GM18519 (cell line): ENCODE measurements around the gene PRKCE.

Source experiments
- ATAC-seq: cut with Tn5 transposase; IDR thresholded peaks from one replicate; pipeline ENCODE4 v1.9.1; 2021; ENCODE audit warnings: mild to moderate bottlenecking, moderate library complexity; ENCODE audit not compliant: unreplicated experiment, low FRiP score

PRKCE gene

GRCh38 chr2:45746888-45747287, 95.4 kb downstream of the PRKCE start:
- no peak for ATAC-seq

GRCh38 chr2:45747363-45747762, 95.9 kb downstream of the PRKCE start:
- no peak for ATAC-seq

GRCh38 chr2:45748239-45748638, 96.8 kb downstream of the PRKCE start:
- ATAC-seq = no peak

GRCh38 chr2:45750001-45750400, 98.5 kb downstream of the PRKCE start:
- ATAC-seq = no peak

GRCh38 chr2:45750484-45750883, 99.0 kb downstream of the PRKCE start:
- no peak for ATAC-seq

GRCh38 chr2:45753381-45753780, 101.9 kb downstream of the PRKCE start:
- no peak for ATAC-seq

GRCh38 chr2:45754131-45755010, 102.9 kb downstream of the PRKCE start:
- no peak for ATAC-seq

- ATAC-seq = no peak
Observed at GRCh38 chr2:45755585-45756335, 104.3 kb downstream of the PRKCE start.

GRCh38 chr2:45758018-45758417, 106.5 kb downstream of the PRKCE start:
- no peak for ATAC-seq

GRCh38 chr2:45759310-45759851, 107.9 kb downstream of the PRKCE start:
- ATAC-seq = no peak

- no peak for ATAC-seq
Observed at GRCh38 chr2:45761635-45762034, 110.2 kb downstream of the PRKCE start.

- no peak for ATAC-seq
Observed at GRCh38 chr2:45763255-45763654, 111.8 kb downstream of the PRKCE start.

- no peak for ATAC-seq
Observed at GRCh38 chr2:45763797-45764196, 112.3 kb downstream of the PRKCE start.

GRCh38 chr2:45765007-45765727, 113.7 kb downstream of the PRKCE start:
- no peak for ATAC-seq

- ATAC-seq = no peak
Observed at GRCh38 chr2:45765728-45766254, 114.3 kb downstream of the PRKCE start.

- ATAC-seq = no peak
Observed at GRCh38 chr2:45768208-45768607, 116.7 kb downstream of the PRKCE start.

- ATAC-seq = no peak
Observed at GRCh38 chr2:45769056-45769455, 117.6 kb downstream of the PRKCE start.

- no peak for ATAC-seq
Observed at GRCh38 chr2:45769854-45770576, 118.5 kb downstream of the PRKCE start.

- ATAC-seq = no peak
Observed at GRCh38 chr2:45770811-45771210, 119.3 kb downstream of the PRKCE start.

- no peak for ATAC-seq
Observed at GRCh38 chr2:45771261-45771660, 119.8 kb downstream of the PRKCE start.
